Astrocyte (in vitro differentiated cells and primary cell): ENCODE data around the gene MCCD1. TPM values are rescaled to one million over a fixed set of nuclear protein-coding genes. Genes with fewer than 3 reads are reported as not detected.
"Not testable (repeated sequence)": the region's sequence is repeated elsewhere in the genome, so short reads cannot be mapped to it uniquely, and the experiment has no call there.

Experiments used
- DNase-seq: peaks from one replicate; pipeline ENCODE4 v3.0.0-alpha.2; 2010; ENCODE audit warnings: low read depth
- FAIRE-seq: peaks from 2 replicates; lab custom pipeline; 2011; peaks lifted over from hg19 to GRCh38; lab: Jason Lieb, UNC
- H2AFZ ChIP-seq: 2 replicates; pipeline ENCODE4 v1.6.0; 2012; ENCODE audit warnings: low read depth, low read length, inconsistent platforms
- H3K27ac ChIP-seq: 2 replicates; pipeline ENCODE4 v1.5.1; 2011; ENCODE audit warnings: low read depth, low read length, inconsistent platforms
- H3K27me3 ChIP-seq: 2 replicates; pipeline ENCODE4 v1.6.0; 2011; ENCODE audit warnings: low read length, inconsistent platforms; ENCODE audit not compliant: insufficient read depth
- H3K36me3 ChIP-seq: 2 replicates; pipeline ENCODE4 v1.5.1; 2011; ENCODE audit warnings: low read length, inconsistent platforms; ENCODE audit not compliant: insufficient read depth
- H3K4me1 ChIP-seq: 2 replicates; pipeline ENCODE4 v1.5.1; 2011; ENCODE audit warnings: low read length, inconsistent platforms; ENCODE audit not compliant: insufficient read depth
- H3K4me2 ChIP-seq: 2 replicates; pipeline ENCODE4 v1.6.0; 2012; ENCODE audit warnings: low read length, inconsistent platforms
- H3K4me3 ChIP-seq: 2 replicates; pipeline ENCODE4 v1.5.1; 2011; ENCODE audit warnings: low read depth, mild to moderate bottlenecking, low read length, inconsistent platforms; ENCODE audit not compliant: insufficient read depth
- H3K79me2 ChIP-seq: 2 replicates; pipeline ENCODE4 v1.6.0; 2012; ENCODE audit warnings: mild to moderate bottlenecking, low read length, inconsistent platforms; ENCODE audit not compliant: insufficient read depth
- H3K9ac ChIP-seq: 2 replicates; pipeline ENCODE4 v1.6.0; 2012; ENCODE audit warnings: mild to moderate bottlenecking, low read length, inconsistent platforms
- H3K9me3 ChIP-seq: 2 replicates; pipeline ENCODE4 v1.5.1; 2012; ENCODE audit warnings: low read depth, mild to moderate bottlenecking, low read length, inconsistent platforms; ENCODE audit not compliant: insufficient read depth
- H4K20me1 ChIP-seq: 2 replicates; pipeline ENCODE4 v1.6.0; 2012; ENCODE audit warnings: low read length, inconsistent platforms; ENCODE audit not compliant: insufficient read depth
- H3K27ac Mint-ChIP-seq: one replicate; pipeline ENCODE4 v1.8.0; 2021; ENCODE audit warnings: mild to moderate bottlenecking, mixed read lengths; ENCODE audit not compliant: unreplicated experiment
- H3K27me3 Mint-ChIP-seq: one replicate; pipeline ENCODE4 v1.8.0; 2021; ENCODE audit warnings: low read depth, mixed read lengths; ENCODE audit not compliant: unreplicated experiment
- H3K36me3 Mint-ChIP-seq: one replicate; pipeline ENCODE4 v1.8.0; 2021; ENCODE audit warnings: low read depth, mixed read lengths; ENCODE audit not compliant: unreplicated experiment
- H3K4me1 Mint-ChIP-seq: one replicate; pipeline ENCODE4 v1.8.0; 2021; ENCODE audit warnings: low read depth, mixed read lengths; ENCODE audit not compliant: unreplicated experiment
- H3K4me3 Mint-ChIP-seq: one replicate; pipeline ENCODE4 v1.8.0; 2021; ENCODE audit warnings: mild to moderate bottlenecking, moderate library complexity, mixed read lengths; ENCODE audit not compliant: unreplicated experiment
- H3K9me3 Mint-ChIP-seq: one replicate; pipeline ENCODE4 v1.8.0; 2021; ENCODE audit warnings: mild to moderate bottlenecking, mixed read lengths; ENCODE audit not compliant: unreplicated experiment
- EZH2 ChIP-seq: IDR thresholded peaks from 2 replicates; pipeline ENCODE4 v1.6.1; 2012; ENCODE audit warnings: mild to moderate bottlenecking, low read length, inconsistent platforms; ENCODE audit not compliant: insufficient read depth
- total RNA-seq: library from RNA; stranded (reverse); gene quantifications from 2 replicates; pipeline ENCODE4 v1.2.1, GENCODE V29; 2021
- TF ChIP-seq, protein P1 (sequence below): IDR thresholded peaks from 2 replicates; pipeline ENCODE4 v1.5.1; 2011; ENCODE audit warnings: low read depth, mild to moderate bottlenecking, inconsistent platforms, low read length, moderate library complexity; ENCODE audit not compliant: insufficient read depth

Gene MCCD1
- total RNA-seq, 1 donor from 2014 or later = not detected

DNA sequence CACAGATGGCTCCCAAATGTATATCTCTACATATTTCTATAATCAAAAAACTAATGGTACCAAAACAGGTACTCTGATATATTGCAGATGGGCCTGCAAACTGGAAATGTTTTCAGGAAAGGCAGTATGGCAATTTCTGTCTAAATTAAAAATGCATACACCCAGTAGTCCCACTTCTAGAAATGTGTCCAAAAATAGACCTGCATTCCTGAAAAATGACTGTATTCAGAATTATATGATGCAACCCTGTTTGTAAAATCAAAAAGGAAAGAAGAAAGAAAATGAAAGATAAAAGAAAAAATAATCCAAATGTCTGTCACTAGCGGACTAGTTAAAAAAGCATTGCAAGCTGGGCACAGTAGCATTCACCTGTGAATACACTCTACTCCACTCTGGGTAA is 43.7 kb upstream of the MCCD1 start:
- no peak overlapping the region for H3K27ac Mint-ChIP-seq
- Histone ChIP-seq H3K4me2 (peak overlapping the region; percentile 20), H3K27me3 (peaks cover 2% of the 10 kb centered on the region), H3K4me3 (no peak overlapping the region), H4K20me1 (no peaks in the 10 kb centered on the region), H3K36me3 (no peaks in the 10 kb centered on the region), H3K27ac (no peak overlapping the region), H2AFZ (no peak overlapping the region), H3K9me3 (no peaks in the 10 kb centered on the region), H3K79me2 (no peaks in the 10 kb centered on the region), H3K4me1 (peaks cover 2% of the 10 kb centered on the region), H3K9ac (no peak overlapping the region)
- H3K4me3 Mint-ChIP-seq = no peak overlapping the region
- no peak for FAIRE-seq
- no peaks in the 10 kb centered on the region for H3K36me3 Mint-ChIP-seq
- peaks cover 5% of the 10 kb centered on the region for H3K4me1 Mint-ChIP-seq
- DNase-seq = no peak
- TF ChIP-seq, protein P1, sequence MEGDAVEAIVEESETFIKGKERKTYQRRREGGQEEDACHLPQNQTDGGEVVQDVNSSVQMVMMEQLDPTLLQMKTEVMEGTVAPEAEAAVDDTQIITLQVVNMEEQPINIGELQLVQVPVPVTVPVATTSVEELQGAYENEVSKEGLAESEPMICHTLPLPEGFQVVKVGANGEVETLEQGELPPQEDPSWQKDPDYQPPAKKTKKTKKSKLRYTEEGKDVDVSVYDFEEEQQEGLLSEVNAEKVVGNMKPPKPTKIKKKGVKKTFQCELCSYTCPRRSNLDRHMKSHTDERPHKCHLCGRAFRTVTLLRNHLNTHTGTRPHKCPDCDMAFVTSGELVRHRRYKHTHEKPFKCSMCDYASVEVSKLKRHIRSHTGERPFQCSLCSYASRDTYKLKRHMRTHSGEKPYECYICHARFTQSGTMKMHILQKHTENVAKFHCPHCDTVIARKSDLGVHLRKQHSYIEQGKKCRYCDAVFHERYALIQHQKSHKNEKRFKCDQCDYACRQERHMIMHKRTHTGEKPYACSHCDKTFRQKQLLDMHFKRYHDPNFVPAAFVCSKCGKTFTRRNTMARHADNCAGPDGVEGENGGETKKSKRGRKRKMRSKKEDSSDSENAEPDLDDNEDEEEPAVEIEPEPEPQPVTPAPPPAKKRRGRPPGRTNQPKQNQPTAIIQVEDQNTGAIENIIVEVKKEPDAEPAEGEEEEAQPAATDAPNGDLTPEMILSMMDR = no peak
- no peak for TF ChIP-seq EZH2
- H3K9me3 Mint-ChIP-seq = peaks cover 3% of the 10 kb centered on the region
- H3K27me3 Mint-ChIP-seq = peaks cover 5% of the 10 kb centered on the region

DNA sequence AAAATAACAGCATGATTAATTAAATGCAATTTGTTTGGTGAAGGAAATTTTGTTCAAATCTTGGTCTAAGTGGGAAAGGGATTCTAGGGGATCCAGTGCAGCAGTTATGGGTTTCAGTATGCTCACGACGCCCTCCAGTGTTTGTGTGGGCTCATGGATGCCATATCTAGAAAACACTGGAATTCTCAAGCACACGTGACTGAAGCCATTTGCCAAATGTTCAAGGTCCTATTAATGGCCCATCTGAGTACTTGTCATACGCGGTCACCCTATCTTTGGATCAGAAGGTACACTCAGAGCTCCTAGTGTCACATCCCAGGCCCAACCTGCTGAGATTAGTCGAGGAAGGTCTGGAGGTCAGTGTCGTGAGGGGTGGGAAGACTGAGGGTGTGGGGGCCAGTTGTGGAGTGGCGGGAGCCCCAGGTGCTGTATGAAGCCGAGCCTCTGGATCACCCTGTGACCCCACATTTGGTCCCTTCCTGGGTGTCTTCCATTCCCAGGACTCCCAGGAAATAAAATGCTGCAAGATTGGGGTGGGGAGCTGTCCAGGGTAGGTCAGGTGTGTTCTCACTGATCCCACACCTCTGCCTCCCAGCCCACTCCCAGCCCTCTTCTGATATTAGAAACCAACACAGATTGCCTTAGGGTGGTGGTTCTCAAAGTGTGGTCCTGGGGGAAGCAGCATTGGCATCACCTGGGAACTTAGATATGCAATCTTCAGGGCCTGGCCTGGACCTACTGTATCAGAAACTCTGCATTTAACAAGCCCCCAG is 42.5 kb upstream of the MCCD1 start:
- not testable (repeated sequence) for H4K20me1 ChIP-seq, H3K36me3 ChIP-seq, H3K79me2 ChIP-seq, H3K4me1 ChIP-seq, DNase-seq, H3K27me3 ChIP-seq, H3K4me3 ChIP-seq, H3K9ac ChIP-seq, H3K4me1 Mint-ChIP-seq, H3K27ac ChIP-seq, H3K36me3 Mint-ChIP-seq, H3K4me3 Mint-ChIP-seq, H2AFZ ChIP-seq, H3K27ac Mint-ChIP-seq, H3K4me2 ChIP-seq, H3K9me3 Mint-ChIP-seq, H3K9me3 ChIP-seq, H3K27me3 Mint-ChIP-seq
- FAIRE-seq = peak; percentile 70

DNA sequence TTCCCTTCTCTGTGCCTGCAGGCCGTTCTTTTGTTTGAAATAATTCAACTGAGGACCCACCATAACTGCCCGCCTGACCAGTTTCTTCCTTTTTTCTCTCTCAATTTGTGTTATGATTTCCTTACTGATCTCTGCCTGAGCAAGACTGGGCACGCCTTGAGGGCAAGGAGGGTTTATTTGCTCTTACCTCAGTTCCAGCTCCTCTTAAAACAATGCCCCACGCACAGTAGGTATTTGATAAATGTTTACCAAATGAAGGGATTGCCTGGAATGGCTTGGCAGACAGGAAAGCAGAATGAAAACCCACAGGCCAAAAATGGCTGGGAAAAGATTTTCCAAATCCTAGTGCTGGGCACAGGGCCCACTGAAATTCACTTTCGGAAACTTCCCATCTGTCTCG is 41.1 kb upstream of the MCCD1 start:
- not testable (repeated sequence) for FAIRE-seq, H3K27me3 Mint-ChIP-seq, H3K27ac Mint-ChIP-seq, H3K36me3 Mint-ChIP-seq, H3K9me3 ChIP-seq, H3K27me3 ChIP-seq, H2AFZ ChIP-seq, H3K4me3 Mint-ChIP-seq, DNase-seq, H3K4me2 ChIP-seq, H3K9ac ChIP-seq, H3K9me3 Mint-ChIP-seq, H3K27ac ChIP-seq, H3K36me3 ChIP-seq, H3K4me1 Mint-ChIP-seq, H3K4me1 ChIP-seq, H3K79me2 ChIP-seq, H4K20me1 ChIP-seq, H3K4me3 ChIP-seq
